Measurements from ENCODE around the gene C1R.
"Not testable (repeated sequence)": the region's sequence is repeated elsewhere in the genome, so short reads cannot be mapped to it uniquely, and the experiment has no call there.

C1R gene

GRCh38 chr12:7107636-7108002 lies 15.4 kb upstream of the C1R start:
- Histone ChIP-seq H3K9me2 (replicated peaks; ENCODE audit: insufficient read depth, low read length) (no peaks in the 10 kb centered on the region), H3K9me3 (ENCODE audit: insufficient read depth, low read length) (peaks cover 7% of the 10 kb centered on the region), H3K27ac (ENCODE audit: low read depth, low read length) (no peak overlapping the region), H3K36me3 (ENCODE audit: low read length) (no peaks in the 10 kb centered on the region; the same call in 1 of the 2 replicates), H3K79me2 (ENCODE audit: insufficient read depth, low read length) (no peaks in the 10 kb centered on the region), H3K4me2 (ENCODE audit: low read depth, low read length, poor library complexity, severe bottlenecking) (peak overlapping the region; percentile 99), H3F3A (ENCODE audit: insufficient read depth) (no peaks in the 10 kb centered on the region; the same call in 1 of the 2 replicates), H3K9ac (ENCODE audit: low read length) (peak overlapping the region; percentile 82), H2AFZ (ENCODE audit: low read depth, low read length, severe bottlenecking) (peak overlapping the region; percentile 88), H4K20me1 (ENCODE audit: low read depth, low read length) (no peaks in the 10 kb centered on the region), H3K4me3 (ENCODE audit: insufficient read depth, low read length, poor library complexity, severe bottlenecking) (peak overlapping the region; percentile 79), H3K27me3 (ENCODE audit: low read length) (no peaks in the 10 kb centered on the region)
- TF ChIP-seq EZH2phosphoT487 (conservative IDR thresholded peaks at IDR 0.05; ENCODE audit: low read length) (no peak), CTCF (IDR thresholded peaks at IDR 0.05; ENCODE audit: insufficient read depth, low read length, poor library complexity, severe bottlenecking) (no peak)

GRCh38 chr12:7107181-7107580 lies 14.9 kb upstream of the C1R start:
- not testable (repeated sequence) for H3K27ac ChIP-seq (ENCODE audit: low read depth, low read length); H2AFZ ChIP-seq (ENCODE audit: low read depth, low read length, severe bottlenecking); H3K9me3 ChIP-seq (ENCODE audit: insufficient read depth, low read length); H3K9me2 ChIP-seq (replicated peaks; ENCODE audit: insufficient read depth, low read length); H3K79me2 ChIP-seq (ENCODE audit: insufficient read depth, low read length); H3F3A ChIP-seq (ENCODE audit: insufficient read depth); H3K4me3 ChIP-seq (ENCODE audit: insufficient read depth, low read length, poor library complexity, severe bottlenecking); H3K36me3 ChIP-seq (ENCODE audit: low read length); H3K27me3 ChIP-seq (ENCODE audit: low read length); H3K4me2 ChIP-seq (ENCODE audit: low read depth, low read length, poor library complexity, severe bottlenecking); H3K9ac ChIP-seq (ENCODE audit: low read length); H4K20me1 ChIP-seq (ENCODE audit: low read depth, low read length)

- Histone ChIP-seq H4K20me1 (ENCODE audit: low read depth, low read length) (no peaks in the 10 kb centered on the region), H3K9me3 (ENCODE audit: insufficient read depth, low read length) (peaks cover 7% of the 10 kb centered on the region), H3F3A (ENCODE audit: insufficient read depth) (no peaks in the 10 kb centered on the region; the same call in 1 of the 2 replicates), H3K27ac (ENCODE audit: low read depth, low read length) (no peak overlapping the region), H3K79me2 (ENCODE audit: insufficient read depth, low read length) (no peaks in the 10 kb centered on the region), H3K27me3 (ENCODE audit: low read length) (no peaks in the 10 kb centered on the region), H3K36me3 (ENCODE audit: low read length) (no peaks in the 10 kb centered on the region; the same call in 1 of the 2 replicates), H2AFZ (ENCODE audit: low read depth, low read length, severe bottlenecking) (no peak overlapping the region), H3K4me2 (ENCODE audit: low read depth, low read length, poor library complexity, severe bottlenecking) (no peak overlapping the region), H3K9me2 (replicated peaks; ENCODE audit: insufficient read depth, low read length) (no peaks in the 10 kb centered on the region), H3K4me3 (ENCODE audit: insufficient read depth, low read length, poor library complexity, severe bottlenecking) (no peak overlapping the region), H3K9ac (ENCODE audit: low read length) (no peak overlapping the region)
- TF ChIP-seq EZH2phosphoT487 (conservative IDR thresholded peaks at IDR 0.05; ENCODE audit: low read length) (no peak), CTCF (IDR thresholded peaks at IDR 0.05; ENCODE audit: insufficient read depth, low read length, poor library complexity, severe bottlenecking) (no peak)
Observed at GRCh38 chr12:7106082-7106481, 13.8 kb upstream of the C1R start.

GRCh38 chr12:7103837-7104584 lies 11.8 kb upstream of the C1R start:
- peaks cover 7% of the 10 kb centered on the region for H3K9me3 ChIP-seq (ENCODE audit: insufficient read depth, low read length)
- H3K9me2 ChIP-seq (replicated peaks; ENCODE audit: insufficient read depth, low read length): no peaks in the 10 kb centered on the region
- no peaks in the 10 kb centered on the region; the same call in 1 of the 2 replicates for H3K36me3 ChIP-seq (ENCODE audit: low read length)

More at GRCh38 chr12:7103837-7104584, 11.8 kb upstream of the C1R start:
- TF ChIP-seq EZH2phosphoT487 (conservative IDR thresholded peaks at IDR 0.05; ENCODE audit: low read length) (no peak), CTCF (IDR thresholded peaks at IDR 0.05; ENCODE audit: insufficient read depth, low read length, poor library complexity, severe bottlenecking) (no peak)
- Histone ChIP-seq H3K4me3 (ENCODE audit: insufficient read depth, low read length, poor library complexity, severe bottlenecking) (no peak overlapping the region), H3K27ac (ENCODE audit: low read depth, low read length) (no peak overlapping the region), H4K20me1 (ENCODE audit: low read depth, low read length) (no peaks in the 10 kb centered on the region), H3F3A (ENCODE audit: insufficient read depth) (no peaks in the 10 kb centered on the region; the same call in 1 of the 2 replicates), H3K9ac (ENCODE audit: low read length) (no peak overlapping the region), H3K27me3 (ENCODE audit: low read length) (no peaks in the 10 kb centered on the region), H2AFZ (ENCODE audit: low read depth, low read length, severe bottlenecking) (no peak overlapping the region), H3K79me2 (ENCODE audit: insufficient read depth, low read length) (no peaks in the 10 kb centered on the region), H3K4me2 (ENCODE audit: low read depth, low read length, poor library complexity, severe bottlenecking) (no peak overlapping the region)
